GM04504 (cell line): ENCODE data around the gene CRY2.
"Not testable (repeated sequence)": the region's sequence is repeated elsewhere in the genome, so short reads cannot be mapped to it uniquely, and the experiment has no call there.

Source experiments
- DNase-seq: peaks from one replicate; pipeline ENCODE4 v3.0.0-alpha.2; 2012; ENCODE audit warnings: low read depth

CRY2 gene

GRCh38 chr11:45846974-45847910 lies at the start of gene CRY2:
Gene CRY2, plus strand, starts transcription at chr11:45847475. Its CDS starts 16 bp downstream, at chr11:45847491.
- peak; percentile 97 for DNase-seq

GRCh38 chr11:45798793-45799441 lies 48.4 kb upstream of the CRY2 start:
- no peak for DNase-seq

GRCh38 chr11:45799562-45799961 lies 47.7 kb upstream of the CRY2 start:
- DNase-seq: no peak

- DNase-seq: no peak
Measured at GRCh38 chr11:45800261-45800660, 47.0 kb upstream of the CRY2 start.

- no peak for DNase-seq
Measured at GRCh38 chr11:45801723-45802315, 45.5 kb upstream of the CRY2 start.

GRCh38 chr11:45802531-45803317 lies 44.6 kb upstream of the CRY2 start:
- DNase-seq: no peak

- DNase-seq: peak; percentile 29
Measured at GRCh38 chr11:45803971-45804760, 43.1 kb upstream of the CRY2 start.

GRCh38 chr11:45804761-45805304 lies 42.4 kb upstream of the CRY2 start, which contains the start of gene SLC35C1:
Gene SLC35C1, plus strand, starts transcription at chr11:45805149. Its CDS starts 653 bp downstream, at chr11:45805802.
- DNase-seq: peak; percentile 84

- peak; percentile 43 for DNase-seq
Measured at GRCh38 chr11:45805305-45806071, 41.8 kb upstream of the CRY2 start.

- no peak for DNase-seq
Measured at GRCh38 chr11:45806072-45806933, 41.0 kb upstream of the CRY2 start.

GRCh38 chr11:45806937-45807791 lies 40.1 kb upstream of the CRY2 start:
- no peak for DNase-seq

GRCh38 chr11:45807792-45808238 lies 39.5 kb upstream of the CRY2 start:
- DNase-seq: no peak

GRCh38 chr11:45808427-45808826 lies 38.8 kb upstream of the CRY2 start:
- DNase-seq: not testable (repeated sequence)

- DNase-seq: no peak
Measured at GRCh38 chr11:45809456-45810395, 37.5 kb upstream of the CRY2 start.

GRCh38 chr11:45810431-45811108 lies 36.7 kb upstream of the CRY2 start:
- no peak for DNase-seq

GRCh38 chr11:45811109-45811435 lies 36.2 kb upstream of the CRY2 start:
- no peak for DNase-seq
